ENCODE measurements around the gene DOCK9.

DOCK9 gene

DNA sequence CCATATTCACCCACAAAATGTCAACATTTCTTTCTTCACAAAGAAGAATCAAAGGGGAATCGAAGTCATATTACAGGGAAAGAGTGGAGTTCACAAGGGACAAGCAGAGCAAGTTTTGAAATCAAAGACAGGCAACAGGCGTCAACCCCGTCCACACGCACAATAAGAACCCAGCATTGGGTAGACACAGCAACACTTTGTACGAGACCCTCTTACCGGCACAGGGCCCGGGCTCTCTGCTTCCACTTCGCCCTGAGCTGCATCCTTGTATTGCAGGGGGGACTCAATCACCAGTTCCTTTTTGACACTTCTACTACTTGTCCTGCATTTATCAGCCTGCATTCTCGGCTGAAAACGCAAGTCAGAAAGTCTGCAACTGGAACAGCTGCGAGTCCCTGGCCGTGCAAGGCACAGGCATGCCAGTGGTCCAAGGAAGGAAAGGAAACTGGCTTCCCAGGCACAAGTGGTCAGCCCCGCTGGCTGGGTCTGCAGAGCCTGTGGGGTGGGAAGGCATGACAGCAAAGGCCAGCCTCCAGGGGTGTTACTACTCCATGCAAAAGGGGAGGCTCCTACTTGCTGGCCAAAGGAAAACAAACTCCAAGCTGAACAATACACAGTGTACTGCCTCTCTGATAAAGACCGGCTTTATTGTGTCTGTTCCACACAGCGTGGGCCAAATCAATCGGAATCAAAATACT lies at the start of gene DOCK9:
DOCK9 (minus strand) TSS at position 497 of the 698 bp plus-strand sequence; CDS start at position 342, 155 bp downstream.
- DNase-seq, result peak; percentile 59

DNA sequence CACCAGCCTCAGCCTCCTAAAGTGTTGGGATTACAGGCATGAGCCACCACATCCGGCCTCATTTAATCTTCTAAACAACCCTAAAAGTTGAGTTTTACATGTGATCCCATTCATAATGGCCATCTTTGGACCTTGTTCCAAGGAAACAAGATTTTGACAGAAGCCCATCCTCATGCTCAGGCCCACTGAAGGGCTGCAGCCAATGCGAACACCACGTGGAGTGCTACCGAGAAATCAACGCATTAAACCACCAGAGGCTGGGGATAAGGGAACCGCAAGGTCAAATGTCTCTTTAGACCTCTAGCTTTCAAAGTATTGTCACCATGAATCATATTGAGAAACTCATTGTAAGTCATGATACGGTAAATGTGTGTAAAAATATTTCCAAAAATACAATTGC lies 49.4 kb upstream of the DOCK9 start:
- no peak for DNase-seq

DNA sequence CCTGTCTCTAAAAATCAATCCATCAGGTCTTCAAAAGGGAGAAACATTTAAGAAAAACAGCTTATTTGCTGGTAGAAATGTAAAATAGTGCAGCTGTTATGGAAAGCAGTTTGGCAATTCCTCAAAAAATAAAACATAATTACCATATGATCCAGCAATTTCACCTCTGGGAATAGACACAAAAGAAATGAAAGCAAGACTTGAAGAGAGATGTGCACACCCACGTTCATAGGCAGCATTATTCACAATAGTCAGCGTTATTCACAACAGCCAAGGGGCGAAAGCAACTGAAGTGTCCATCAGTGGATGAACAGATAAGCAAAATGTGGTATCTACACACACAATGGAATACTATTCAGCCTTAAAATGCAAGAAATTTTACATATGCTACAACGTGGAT lies 45.1 kb upstream of the DOCK9 start:
- no peak for DNase-seq

- DNase-seq, result no peak
These were observed 40.7 kb upstream of the DOCK9 start for GRCh38 chr13:99018418-99019180.

DNA sequence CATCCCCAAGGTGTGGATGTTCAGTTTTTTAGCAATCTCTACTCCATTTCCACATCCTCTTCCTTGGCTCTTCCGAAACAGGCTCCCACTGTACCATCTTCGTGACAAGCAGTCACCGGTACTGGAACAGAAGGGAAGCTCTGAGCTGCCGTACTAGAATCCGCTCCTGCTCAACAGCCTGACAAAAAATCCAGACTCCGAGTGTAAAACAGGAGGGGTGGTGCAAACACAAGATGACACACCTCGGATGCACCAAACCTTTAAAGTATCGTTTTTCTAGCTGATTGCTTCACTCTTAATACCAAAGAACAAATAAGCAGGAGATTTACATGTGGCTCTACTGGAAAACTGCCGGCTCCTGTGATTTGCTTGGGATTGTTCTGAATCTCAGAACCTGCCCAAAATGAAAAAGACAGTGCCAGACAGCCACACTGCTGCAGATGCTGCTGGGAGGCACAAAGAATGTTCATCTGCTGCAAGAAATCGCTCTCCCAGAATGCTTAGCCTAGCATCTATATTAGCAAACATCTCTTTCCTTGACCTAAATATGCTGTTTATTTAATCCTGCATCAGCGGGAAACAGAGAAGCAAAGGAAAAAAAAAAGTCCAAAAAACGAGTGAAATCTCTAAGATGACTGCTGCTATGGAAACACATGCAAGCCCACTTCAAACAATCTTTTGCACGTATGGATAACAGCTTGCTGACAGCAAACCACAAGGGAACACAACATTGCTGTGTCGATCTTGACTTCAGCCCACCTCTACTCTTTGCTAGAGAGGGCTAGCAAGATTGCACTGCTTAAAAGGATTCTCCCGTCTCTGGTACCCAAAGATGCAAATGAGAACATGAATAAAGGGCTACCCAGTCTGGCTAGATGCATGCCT lies 38.0 kb upstream of the DOCK9 start:
- DNase-seq, result no peak

DNA sequence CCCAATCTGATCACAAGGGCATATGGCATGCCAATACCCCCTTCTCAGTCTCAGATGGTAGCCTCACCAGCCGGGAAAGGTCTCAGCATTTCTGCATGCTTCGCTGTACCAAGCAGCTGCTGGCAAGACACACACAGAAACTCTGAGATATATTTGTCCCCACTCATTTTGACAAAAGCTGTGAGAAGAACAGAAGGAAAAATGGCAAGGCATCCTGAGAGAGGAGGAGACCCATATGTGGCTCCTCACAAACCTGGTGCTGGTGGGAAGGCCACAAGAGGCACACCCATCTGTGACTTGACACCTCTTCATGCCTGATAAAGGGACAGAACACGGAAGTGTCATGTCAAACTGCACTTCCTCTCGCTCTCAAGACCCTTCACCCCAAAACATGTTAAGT lies 36.7 kb upstream of the DOCK9 start:
- DNase-seq, result no peak

DNA sequence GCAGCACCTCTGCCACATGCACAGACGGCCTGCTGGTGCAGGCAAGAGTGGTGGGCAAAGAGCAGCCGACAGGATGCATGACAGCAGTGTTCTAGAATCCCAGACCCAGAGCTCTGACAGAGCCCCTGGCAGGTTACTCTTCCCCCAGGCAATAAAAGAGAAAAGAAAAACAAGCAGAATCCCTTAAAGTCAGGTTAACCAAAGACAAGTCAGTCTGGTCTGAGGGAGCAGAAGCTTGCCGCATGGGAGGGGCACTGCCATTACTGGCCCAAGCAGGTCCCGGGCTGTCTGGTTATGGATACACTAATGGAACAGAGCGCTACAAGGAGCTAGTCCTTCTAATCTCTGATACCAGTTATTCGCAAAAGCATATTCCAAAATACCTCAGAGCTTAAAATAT lies 36.1 kb upstream of the DOCK9 start:
- no peak for DNase-seq

DNA sequence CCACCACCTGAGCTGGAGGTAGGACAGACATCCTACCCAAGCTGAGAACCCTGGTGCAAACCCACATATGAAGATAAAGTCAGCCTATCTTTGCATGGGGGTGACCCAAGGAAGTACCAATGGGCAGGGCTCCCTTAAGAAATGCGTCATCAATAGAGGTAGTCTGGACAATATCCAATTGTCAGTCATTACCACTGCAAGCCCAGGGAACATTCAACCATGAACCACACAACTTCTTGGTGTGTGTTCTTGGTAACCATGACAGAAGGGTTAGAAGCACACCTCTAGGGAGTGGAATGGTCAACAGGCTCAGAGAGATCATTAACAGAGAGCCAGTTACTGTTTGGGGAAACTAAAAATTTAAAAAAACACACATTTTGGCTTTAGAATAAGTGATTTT lies 34.7 kb upstream of the DOCK9 start:
- DNase-seq, result no peak

DNA sequence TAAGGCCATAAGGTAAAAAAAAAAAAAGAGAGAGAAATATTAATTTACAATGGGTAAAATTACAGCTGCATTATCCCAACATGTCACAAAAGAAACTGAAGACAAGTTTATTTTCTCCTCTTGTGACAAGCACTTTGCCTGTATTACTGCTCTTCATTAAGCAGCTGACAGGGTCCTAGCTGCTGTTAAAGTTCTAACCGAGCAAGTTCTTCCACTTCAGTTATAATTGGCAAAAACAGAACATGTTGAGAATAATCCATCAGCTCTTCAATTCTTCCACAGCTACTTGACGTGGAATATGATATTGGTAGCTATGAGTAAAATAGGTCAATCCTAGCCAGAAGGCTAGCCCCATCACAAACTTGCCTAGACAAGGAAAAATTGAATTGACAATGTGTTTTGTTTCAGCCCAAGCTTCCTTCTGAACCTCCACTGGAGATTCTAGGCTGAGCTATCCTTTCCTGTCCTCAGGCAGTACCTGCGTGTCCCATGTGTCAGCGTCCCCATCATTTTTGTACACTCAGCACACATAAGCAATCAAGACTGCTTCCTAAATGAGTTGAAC lies 32.2 kb upstream of the DOCK9 start:
- DNase-seq, result no peak

GRCh38 chr13:99008577-99008976 lies 30.7 kb upstream of the DOCK9 start:
- no peak for DNase-seq

DNA sequence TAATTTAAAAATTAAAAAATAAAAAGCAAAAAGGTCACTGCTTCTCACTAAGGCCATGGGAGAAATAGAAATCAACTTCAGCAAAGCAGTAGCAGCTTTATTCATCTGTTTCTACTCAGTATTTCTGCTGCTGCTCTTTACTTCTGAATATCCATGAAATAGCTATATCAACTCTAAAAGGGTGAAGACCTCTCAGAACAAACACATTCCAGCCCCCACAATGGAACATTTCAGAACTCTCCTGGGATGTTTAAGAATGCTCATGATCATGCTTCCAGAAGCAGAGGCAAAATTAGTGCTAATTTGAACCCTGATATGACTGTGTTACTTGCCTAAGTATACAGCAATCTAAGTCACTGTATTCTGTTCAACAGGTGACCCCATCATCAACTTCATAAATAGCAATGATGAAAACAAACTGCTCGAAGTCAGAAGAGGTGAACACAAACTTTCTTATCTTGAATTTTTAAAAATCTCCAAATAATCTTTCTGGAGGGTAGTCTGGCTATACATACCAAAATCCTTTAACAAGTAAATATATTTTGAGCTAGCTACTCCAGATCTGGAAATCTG lies 29.6 kb upstream of the DOCK9 start:
- DNase-seq, result no peak

DNA sequence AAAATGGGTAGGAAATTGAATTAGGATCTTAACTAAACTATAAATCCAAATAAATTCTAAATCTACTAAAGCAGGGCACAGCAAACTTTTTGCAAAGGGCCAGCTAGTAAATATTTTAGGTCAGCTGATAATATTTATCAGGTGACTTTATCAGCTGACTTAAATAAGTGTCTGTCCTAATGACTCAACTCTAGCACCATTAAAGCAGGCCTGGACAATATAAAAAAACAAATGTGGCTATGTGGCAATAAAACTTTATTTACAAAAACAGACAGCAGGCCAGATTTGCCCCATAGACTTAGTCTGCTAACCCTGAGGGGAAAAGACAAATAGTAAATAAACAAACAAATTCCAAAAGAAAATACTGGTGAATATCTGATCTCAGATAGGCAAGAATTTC lies 27.7 kb upstream of the DOCK9 start:
- DNase-seq, result no peak

GRCh38 chr13:99004978-99005377 lies 27.1 kb upstream of the DOCK9 start:
- DNase-seq, result no peak

GRCh38 chr13:99003851-99004471 lies 26.1 kb upstream of the DOCK9 start:
- DNase-seq, result no peak

- DNase-seq, result no peak
These were observed 25.3 kb upstream of the DOCK9 start for GRCh38 chr13:99003186-99003585.

- no peak for DNase-seq
These were observed 24.4 kb upstream of the DOCK9 start for GRCh38 chr13:99002172-99002710.

DNA sequence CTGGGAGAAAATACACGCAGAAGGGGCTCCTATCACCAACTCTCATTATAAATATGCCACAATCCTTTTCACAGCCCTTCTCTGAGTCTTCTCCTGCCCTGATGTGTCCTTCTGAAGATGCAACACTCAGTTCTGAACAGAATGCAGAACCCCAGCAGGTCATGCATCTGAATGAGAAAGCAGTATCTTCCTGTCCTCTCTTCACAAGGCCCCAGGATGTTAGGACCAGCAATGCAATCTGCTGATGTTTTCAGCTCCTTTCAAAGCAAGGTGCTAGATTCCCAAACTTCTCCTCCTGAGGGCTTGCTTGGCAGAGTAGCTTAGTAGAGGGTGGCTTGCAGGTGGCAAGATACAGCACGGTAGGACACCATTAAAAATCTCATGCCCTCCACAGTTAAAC lies 22.3 kb upstream of the DOCK9 start:
- no peak for DNase-seq

GRCh38 chr13:98999639-98999952 lies 21.7 kb upstream of the DOCK9 start:
- DNase-seq, result no peak

DNA sequence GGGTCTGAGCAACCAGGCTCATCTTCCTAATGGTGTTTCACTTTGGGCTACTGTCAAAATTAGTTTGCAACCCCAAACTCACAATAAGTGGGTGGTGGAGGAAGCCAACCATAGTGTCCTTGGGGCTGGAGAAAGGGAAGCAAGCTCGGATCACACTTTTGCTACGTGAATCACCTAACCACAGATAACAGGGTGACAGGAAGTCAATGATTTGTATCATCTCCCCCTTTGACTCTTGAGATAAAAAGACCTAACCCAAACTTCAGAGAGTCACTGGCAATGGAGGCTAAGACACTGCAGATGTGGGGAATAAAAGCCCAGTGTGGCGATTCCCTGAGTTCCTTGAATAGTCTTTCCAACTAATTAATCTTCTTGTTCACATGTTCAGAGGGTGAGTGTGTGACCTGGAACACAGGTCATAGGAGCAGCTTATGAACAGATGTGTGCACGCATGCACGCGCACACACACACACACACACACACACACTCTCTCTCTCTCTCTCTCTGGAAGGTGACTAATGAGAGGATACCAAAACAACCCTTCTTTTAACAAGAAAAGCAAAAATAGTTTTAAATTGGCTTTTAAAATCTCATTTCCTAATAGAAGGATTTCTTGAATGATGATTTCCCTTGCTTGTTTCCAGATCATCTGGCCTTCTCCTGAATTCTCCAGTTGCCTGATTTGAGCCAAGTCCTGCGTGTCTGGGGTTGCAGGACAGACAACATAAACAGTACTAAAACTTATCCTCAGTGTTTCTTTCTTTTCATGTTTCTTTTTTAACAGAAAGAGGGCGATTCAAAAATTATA lies 21.2 kb upstream of the DOCK9 start:
- DNase-seq, result no peak

- DNase-seq, result peak; percentile 31
These were observed 20.1 kb upstream of the DOCK9 start for GRCh38 chr13:98997738-98998641.
